ENCODE results near the gene REEP3.

- TF ChIP-seq CTCF (IDR thresholded peaks at IDR 0.05) (no peak), POLR2A (IDR thresholded peaks at IDR 0.05) (no peak)
Observed at GRCh38 chr10:63661347-63661746, 140.1 kb downstream of the REEP3 start.
